ENCODE data around the gene MRPL53.

Gene MRPL53

GRCh38 chr2:74482801-74483674, 10.6 kb upstream of the MRPL53 start, which contains the start of the genes CCDC142 and TTC31:
Gene CCDC142, minus strand, starts transcription at chr2:74482998. Its CDS starts 161 bp downstream, at chr2:74482837.
Gene TTC31, plus strand, starts transcription at chr2:74483081. Its CDS starts 15 bp downstream, at chr2:74483096.
- Mint-ChIP-seq H3K4me3 (peak within 1 kb of the TSS; percentile 96 to 100 (median 99)), H3K36me3 (ENCODE audit: low read depth) (peaks cover 26% of the 10 kb centered on the region), H3K27me3 (ENCODE audit: low read depth) (no peaks in the 10 kb centered on the region), H3K27ac (peak within 1 kb of the TSS; percentile 95 to 99 (median 98)), H3K9me3 (no peaks in the 10 kb centered on the region), H3K4me1 (peaks cover 17% of the 10 kb centered on the region)
- TF ChIP-seq CTCF (IDR thresholded peaks at IDR 0.05; ENCODE audit: unreplicated experiment in 3 of 3) = peak; percentile 78 to 95 (median 82)

- no peak for TF ChIP-seq CTCF (IDR thresholded peaks at IDR 0.05; ENCODE audit: unreplicated experiment in 3 of 3)
- H3K27me3 Mint-ChIP-seq (ENCODE audit: low read depth) = no peaks in the 10 kb centered on the region
- H3K9me3 Mint-ChIP-seq = no peaks in the 10 kb centered on the region
- H3K36me3 Mint-ChIP-seq (ENCODE audit: low read depth) = peaks cover 31% of the 10 kb centered on the region
- peaks cover 17% of the 10 kb centered on the region for H3K4me1 Mint-ChIP-seq
- H3K27ac Mint-ChIP-seq = peak overlapping the region; percentile 95 to 99 (median 98)
- peak overlapping the region; percentile 96 to 100 (median 99) for H3K4me3 Mint-ChIP-seq
These were observed 9.7 kb upstream of the MRPL53 start for GRCh38 chr2:74481961-74482800.

- Mint-ChIP-seq H3K36me3 (ENCODE audit: low read depth) (peaks cover 27% of the 10 kb centered on the region), H3K4me3 (peak overlapping the region; percentile 96 to 100 (median 99)), H3K4me1 (peaks cover 17% of the 10 kb centered on the region), H3K27ac (peak overlapping the region in 1 of 3 experiments; percentile 42), H3K9me3 (no peaks in the 10 kb centered on the region), H3K27me3 (ENCODE audit: low read depth) (no peaks in the 10 kb centered on the region)
- TF ChIP-seq CTCF (IDR thresholded peaks at IDR 0.05; ENCODE audit: unreplicated experiment in 3 of 3) = no peak
These were observed 9.0 kb upstream of the MRPL53 start for GRCh38 chr2:74481431-74481830.

- peak in 1 of 3 experiments; percentile 18 for TF ChIP-seq CTCF (IDR thresholded peaks at IDR 0.05; ENCODE audit: unreplicated experiment in 3 of 3)
- Mint-ChIP-seq H3K27ac (peak overlapping the region in 1 of 3 experiments; percentile 44), H3K4me3 (peak overlapping the region in 1 of 3 experiments; percentile 22), H3K36me3 (ENCODE audit: low read depth) (peaks cover 38% of the 10 kb centered on the region), H3K27me3 (ENCODE audit: low read depth) (no peaks in the 10 kb centered on the region), H3K9me3 (no peaks in the 10 kb centered on the region), H3K4me1 (peaks cover 20% of the 10 kb centered on the region)
These were observed 2.4 kb upstream of the MRPL53 start for GRCh38 chr2:74474899-74475298.

GRCh38 chr2:74474481-74474880, 2.0 kb upstream of the MRPL53 start:
- no peak overlapping the region for H3K27ac Mint-ChIP-seq
- no peaks in the 10 kb centered on the region for H3K9me3 Mint-ChIP-seq
- no peaks in the 10 kb centered on the region for H3K27me3 Mint-ChIP-seq (ENCODE audit: low read depth)
- H3K4me3 Mint-ChIP-seq = peak overlapping the region; percentile 59 to 64 (median 61)
- no peak for TF ChIP-seq CTCF (IDR thresholded peaks at IDR 0.05; ENCODE audit: unreplicated experiment in 3 of 3)
- H3K36me3 Mint-ChIP-seq (ENCODE audit: low read depth) = peaks cover 37% of the 10 kb centered on the region
- H3K4me1 Mint-ChIP-seq = peaks cover 22% of the 10 kb centered on the region

All from nephron (organoid).